SK-N-SH treated with all-trans-retinoic acid at 6 μM for 48 hours (cell line): ENCODE results near the gene FXYD4.
A peak's percentile ranks its signal among the peaks of the same experiment; 100 is the strongest.
"Not testable (repeated sequence)": the region's sequence is repeated elsewhere in the genome, so short reads cannot be mapped to it uniquely, and the experiment has no call there.

Experiments
- ATAC-seq: fragments of 200-7000 bp; cut with Tn5 transposase; 3 replicates; pipeline ENCODE4 v1.9.1; 2020; ENCODE audit warnings: mild to moderate bottlenecking, moderate library complexity
- ARNTL ChIP-seq: fragments of 450-650 bp; formaldehyde crosslinking; IDR thresholded peaks from 2 replicates; pipeline ENCODE4 v1.5.0; 2020; ENCODE audit warnings: low read depth, mild to moderate bottlenecking, moderate library complexity, borderline replicate concordance
- BACH2 ChIP-seq: fragments of 250-450 bp; sonication (Bioruptor Pico); IDR thresholded peaks from 2 replicates; pipeline ENCODE4 v1.9.0; 2021; ENCODE audit warnings: mild to moderate bottlenecking, borderline replicate concordance
- CREB5 ChIP-seq: fragments of 250-450 bp; sonication (Bioruptor Pico); IDR thresholded peaks from 2 replicates; pipeline ENCODE4 v1.5.1; 2020; ENCODE audit warnings: low read depth, mild to moderate bottlenecking, moderate library complexity
- CSDC2 ChIP-seq: fragments of 250-450 bp; sonication (Bioruptor Pico); IDR thresholded peaks from 2 replicates; pipeline ENCODE4 v1.5.0; 2020; ENCODE audit warnings: mild to moderate bottlenecking, moderate library complexity
- CSRNP3 ChIP-seq: fragments of 250-450 bp; sonication (Bioruptor Pico); IDR thresholded peaks from 2 replicates; pipeline ENCODE4 v1.5.1; 2021; ENCODE audit warnings: mild to moderate bottlenecking, moderate library complexity
- ESRRG ChIP-seq: fragments of 250-450 bp; sonication (Bioruptor Pico); IDR thresholded peaks from 2 replicates; pipeline ENCODE4 v1.6.1; 2021; ENCODE audit warnings: mild to moderate bottlenecking
- GLIS3 ChIP-seq: fragments of 250-450 bp; sonication (Bioruptor Pico); IDR thresholded peaks from 2 replicates; pipeline ENCODE4 v1.5.0; 2020; ENCODE audit warnings: mild to moderate bottlenecking, moderate library complexity
- ISL1 ChIP-seq: fragments of 250-450 bp; sonication (Bioruptor Pico); IDR thresholded peaks from 2 replicates; pipeline ENCODE4 v2.1.2; 2022; ENCODE audit warnings: mild to moderate bottlenecking, moderate library complexity
- OSR1 ChIP-seq: fragments of 250-450 bp; sonication (Bioruptor Pico); IDR thresholded peaks from 2 replicates; pipeline ENCODE4 v1.8.0; 2022; ENCODE audit warnings: moderate library complexity, mild to moderate bottlenecking, inconsistent platforms
- PPARA ChIP-seq: fragments of 250-450 bp; sonication (Bioruptor Pico); IDR thresholded peaks from 2 replicates; pipeline ENCODE4 v1.5.0; 2020; ENCODE audit warnings: mild to moderate bottlenecking, borderline replicate concordance
- RARB ChIP-seq: fragments of 250-450 bp; sonication (Bioruptor Pico); IDR thresholded peaks from 2 replicates; pipeline ENCODE4 v1.8.0; 2021; ENCODE audit warnings: mild to moderate bottlenecking, moderate library complexity
- SNAI2 ChIP-seq: fragments of 250-450 bp; sonication (Bioruptor Pico); IDR thresholded peaks from 2 replicates; pipeline ENCODE4 v1.5.0; 2020; ENCODE audit warnings: mild to moderate bottlenecking, moderate library complexity
- TCF4 ChIP-seq: fragments of 250-450 bp; sonication (Bioruptor Pico); IDR thresholded peaks from 2 replicates; pipeline ENCODE4 v1.8.0; 2021; ENCODE audit warnings: mild to moderate bottlenecking, moderate library complexity, borderline replicate concordance
- TOX ChIP-seq: fragments of 250-450 bp; sonication (Bioruptor Pico); IDR thresholded peaks from 2 replicates; pipeline ENCODE4 v1.8.0; 2021; ENCODE audit warnings: mild to moderate bottlenecking, moderate library complexity, borderline replicate concordance
- ZC3H10 ChIP-seq: fragments of 250-450 bp; sonication (Bioruptor Pico); IDR thresholded peaks from 2 replicates; pipeline ENCODE4 v1.5.1; 2021; ENCODE audit warnings: mild to moderate bottlenecking, moderate library complexity
- ZFP3 ChIP-seq: fragments of 250-450 bp; sonication (Bioruptor Pico); IDR thresholded peaks from 2 replicates; pipeline ENCODE4 v1.5.0; 2020; ENCODE audit warnings: mild to moderate bottlenecking, moderate library complexity
- ZFP30 ChIP-seq: fragments of 450-650 bp; formaldehyde crosslinking; IDR thresholded peaks from 2 replicates; pipeline ENCODE4 v1.5.0; 2022; ENCODE audit warnings: mild to moderate bottlenecking, moderate library complexity
- ZNF565 ChIP-seq: fragments of 450-650 bp; formaldehyde crosslinking; conservative IDR thresholded peaks from 2 replicates; pipeline ENCODE4 v1.5.0; 2020; ENCODE audit warnings: low read depth, mild to moderate bottlenecking, moderate library complexity
- ZNF70 ChIP-seq: fragments of 450-650 bp; formaldehyde crosslinking; IDR thresholded peaks from 2 replicates; pipeline ENCODE4 v1.5.0; 2020; ENCODE audit warnings: mild to moderate bottlenecking, moderate library complexity
- ZNF8 ChIP-seq: fragments of 450-650 bp; formaldehyde crosslinking; IDR thresholded peaks from 2 replicates; pipeline ENCODE4 v1.5.0; 2020; ENCODE audit warnings: mild to moderate bottlenecking, moderate library complexity
- TF ChIP-seq, protein P1 (sequence below): fragments of 250-450 bp; sonication (Bioruptor Pico); IDR thresholded peaks from 2 replicates; pipeline ENCODE4 v1.5.0; 2020; ENCODE audit warnings: mild to moderate bottlenecking, moderate library complexity

The FXYD4 gene

GRCh38 chr10:43420369-43421200 is 49.1 kb downstream of the FXYD4 start:
- TF ChIP-seq, protein P1, sequence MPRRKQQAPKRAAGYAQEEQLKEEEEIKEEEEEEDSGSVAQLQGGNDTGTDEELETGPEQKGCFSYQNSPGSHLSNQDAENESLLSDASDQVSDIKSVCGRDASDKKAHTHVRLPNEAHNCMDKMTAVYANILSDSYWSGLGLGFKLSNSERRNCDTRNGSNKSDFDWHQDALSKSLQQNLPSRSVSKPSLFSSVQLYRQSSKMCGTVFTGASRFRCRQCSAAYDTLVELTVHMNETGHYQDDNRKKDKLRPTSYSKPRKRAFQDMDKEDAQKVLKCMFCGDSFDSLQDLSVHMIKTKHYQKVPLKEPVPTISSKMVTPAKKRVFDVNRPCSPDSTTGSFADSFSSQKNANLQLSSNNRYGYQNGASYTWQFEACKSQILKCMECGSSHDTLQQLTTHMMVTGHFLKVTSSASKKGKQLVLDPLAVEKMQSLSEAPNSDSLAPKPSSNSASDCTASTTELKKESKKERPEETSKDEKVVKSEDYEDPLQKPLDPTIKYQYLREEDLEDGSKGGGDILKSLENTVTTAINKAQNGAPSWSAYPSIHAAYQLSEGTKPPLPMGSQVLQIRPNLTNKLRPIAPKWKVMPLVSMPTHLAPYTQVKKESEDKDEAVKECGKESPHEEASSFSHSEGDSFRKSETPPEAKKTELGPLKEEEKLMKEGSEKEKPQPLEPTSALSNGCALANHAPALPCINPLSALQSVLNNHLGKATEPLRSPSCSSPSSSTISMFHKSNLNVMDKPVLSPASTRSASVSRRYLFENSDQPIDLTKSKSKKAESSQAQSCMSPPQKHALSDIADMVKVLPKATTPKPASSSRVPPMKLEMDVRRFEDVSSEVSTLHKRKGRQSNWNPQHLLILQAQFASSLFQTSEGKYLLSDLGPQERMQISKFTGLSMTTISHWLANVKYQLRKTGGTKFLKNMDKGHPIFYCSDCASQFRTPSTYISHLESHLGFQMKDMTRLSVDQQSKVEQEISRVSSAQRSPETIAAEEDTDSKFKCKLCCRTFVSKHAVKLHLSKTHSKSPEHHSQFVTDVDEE (CRISPR knock-in tag) = no peak
- TF ChIP-seq ISL1 (CRISPR knock-in tag) (no peak), ZNF565 (CRISPR knock-in tag) (no peak), TOX (no peak), BACH2 (no peak)
- ATAC-seq = peak; percentile 94

- no peak for ATAC-seq
- TF ChIP-seq ESRRG = no peak
- TF ChIP-seq CREB5 (CRISPR knock-in tag) = no peak
- TF ChIP-seq RARB (CRISPR knock-in tag) = no peak
- no peak for TF ChIP-seq ZNF8 (CRISPR knock-in tag)
- TF ChIP-seq ZNF70 = no peak
- no peak for TF ChIP-seq ZFP30
- TF ChIP-seq ZFP3 (CRISPR knock-in tag) = no peak
- TF ChIP-seq BACH2 = no peak
- no peak for TF ChIP-seq ZNF565 (CRISPR knock-in tag)
- TF ChIP-seq, protein P1 (CRISPR knock-in tag) = no peak
- no peak for TF ChIP-seq SNAI2 (CRISPR knock-in tag)
- TF ChIP-seq ISL1 (CRISPR knock-in tag) = no peak
- TF ChIP-seq CSRNP3 = no peak
- no peak for TF ChIP-seq ARNTL
- TF ChIP-seq ZC3H10 (CRISPR knock-in tag) = no peak
- TF ChIP-seq OSR1 (CRISPR knock-in tag) = no peak
Observed at GRCh38 chr10:43421201-43421507, 49.7 kb downstream of the FXYD4 start.

DNA sequence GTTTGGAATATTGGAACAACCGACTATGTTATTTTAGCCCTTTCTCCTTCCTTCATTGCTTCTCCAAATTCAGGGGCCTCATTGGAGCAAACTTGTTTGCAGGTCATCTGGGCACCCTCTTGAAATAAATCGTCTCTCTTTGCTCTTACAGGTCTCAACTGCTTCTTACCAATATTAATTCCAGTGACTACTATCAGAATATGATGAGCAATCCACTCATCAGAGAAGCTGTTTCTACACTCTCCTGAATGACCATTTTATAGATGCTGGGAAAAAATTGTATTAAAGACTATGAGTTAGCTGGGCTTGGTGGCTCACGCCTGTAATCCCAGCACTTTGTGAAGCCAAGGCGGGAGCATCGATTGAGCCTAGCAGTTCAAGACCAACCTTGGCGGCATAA is 50.1 kb downstream of the FXYD4 start:
- no peak for ATAC-seq
- TF ChIP-seq PPARA (CRISPR knock-in tag) = no peak
- no peak for TF ChIP-seq SNAI2 (CRISPR knock-in tag)
- no peak for TF ChIP-seq ZNF70
- TF ChIP-seq ZNF8 (CRISPR knock-in tag) = no peak
- TF ChIP-seq CSDC2 (CRISPR knock-in tag) = no peak
- TF ChIP-seq RARB (CRISPR knock-in tag) = no peak
- no peak for TF ChIP-seq ZFP3 (CRISPR knock-in tag)
- no peak for TF ChIP-seq ISL1 (CRISPR knock-in tag)
- TF ChIP-seq TOX = no peak

GRCh38 chr10:43421944-43422343 is 50.5 kb downstream of the FXYD4 start:
- not testable (repeated sequence) for ATAC-seq

DNA sequence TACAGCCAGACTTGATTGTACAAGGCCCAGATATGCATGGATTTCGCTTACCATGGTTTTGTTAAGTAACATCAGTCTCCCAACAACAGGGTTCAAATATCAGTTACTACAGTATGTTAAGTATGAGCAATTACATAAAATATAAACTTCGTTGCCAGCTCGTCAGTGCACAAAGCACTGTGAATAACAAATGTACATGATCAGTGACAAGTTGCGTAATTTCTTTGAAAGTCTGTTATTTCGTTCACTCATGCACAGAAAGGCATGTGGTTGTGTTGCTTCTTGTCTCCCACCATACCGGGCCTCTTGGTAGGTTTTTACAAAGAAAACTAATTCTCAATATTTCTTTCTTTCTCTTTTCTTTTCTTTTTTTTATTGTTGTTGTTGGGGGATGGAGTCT is 53.0 kb downstream of the FXYD4 start:
- ATAC-seq = no peak
- TF ChIP-seq SNAI2 (CRISPR knock-in tag) (no peak), OSR1 (CRISPR knock-in tag) (no peak), PPARA (CRISPR knock-in tag) (no peak), GLIS3 (CRISPR knock-in tag) (no peak), ZC3H10 (CRISPR knock-in tag) (no peak), TCF4 (CRISPR knock-in tag) (no peak), CREB5 (CRISPR knock-in tag) (no peak), ZNF565 (CRISPR knock-in tag) (no peak), ZNF8 (CRISPR knock-in tag) (no peak), ISL1 (CRISPR knock-in tag) (no peak), BACH2 (no peak), RARB (CRISPR knock-in tag) (no peak)
- TF ChIP-seq, protein P1 (CRISPR knock-in tag) = no peak
